Measurements from ENCODE around the gene KMT2A.

KMT2A gene

GRCh38 chr11:118488480-118489109 lies 52.3 kb downstream of the KMT2A start:
- DNase-seq (ENCODE audit: low spot score): peak; percentile 83

- no peak for DNase-seq (ENCODE audit: low spot score)
These were observed 54.7 kb downstream of the KMT2A start for GRCh38 chr11:118491041-118491440.

GRCh38 chr11:118497831-118498230 lies 61.5 kb downstream of the KMT2A start:
- no peak for DNase-seq (ENCODE audit: low spot score)

DNA sequence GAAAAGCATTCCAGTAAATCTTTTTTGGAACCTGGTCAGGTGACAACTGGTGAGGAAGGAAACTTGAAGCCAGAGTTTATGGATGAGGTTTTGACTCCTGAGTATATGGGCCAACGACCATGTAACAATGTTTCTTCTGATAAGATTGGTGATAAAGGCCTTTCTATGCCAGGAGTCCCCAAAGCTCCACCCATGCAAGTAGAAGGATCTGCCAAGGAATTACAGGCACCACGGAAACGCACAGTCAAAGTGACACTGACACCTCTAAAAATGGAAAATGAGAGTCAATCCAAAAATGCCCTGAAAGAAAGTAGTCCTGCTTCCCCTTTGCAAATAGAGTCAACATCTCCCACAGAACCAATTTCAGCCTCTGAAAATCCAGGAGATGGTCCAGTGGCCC lies 66.9 kb downstream of the KMT2A start:
- no peak for DNase-seq (ENCODE audit: low spot score)

DNA sequence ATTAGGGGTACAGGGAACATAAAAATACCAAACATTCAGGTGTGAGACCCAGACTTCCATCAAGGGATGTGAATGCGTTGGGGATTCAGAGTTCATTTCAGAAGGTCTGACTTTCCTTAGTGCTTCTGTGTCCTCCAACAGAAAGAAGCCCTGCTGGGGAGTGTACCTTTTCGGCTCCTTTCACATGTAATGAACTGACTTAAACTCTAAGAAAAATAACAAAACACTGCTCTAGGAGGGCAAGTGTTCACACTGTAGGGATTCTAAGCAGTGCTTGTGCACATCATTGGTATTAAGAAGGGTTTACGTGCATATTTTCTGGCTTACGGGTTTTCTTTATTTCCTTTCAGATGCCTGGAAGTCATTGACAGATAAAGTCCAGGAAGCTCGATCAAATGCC lies 75.3 kb downstream of the KMT2A start:
- no peak for DNase-seq (ENCODE audit: low spot score)

DNA sequence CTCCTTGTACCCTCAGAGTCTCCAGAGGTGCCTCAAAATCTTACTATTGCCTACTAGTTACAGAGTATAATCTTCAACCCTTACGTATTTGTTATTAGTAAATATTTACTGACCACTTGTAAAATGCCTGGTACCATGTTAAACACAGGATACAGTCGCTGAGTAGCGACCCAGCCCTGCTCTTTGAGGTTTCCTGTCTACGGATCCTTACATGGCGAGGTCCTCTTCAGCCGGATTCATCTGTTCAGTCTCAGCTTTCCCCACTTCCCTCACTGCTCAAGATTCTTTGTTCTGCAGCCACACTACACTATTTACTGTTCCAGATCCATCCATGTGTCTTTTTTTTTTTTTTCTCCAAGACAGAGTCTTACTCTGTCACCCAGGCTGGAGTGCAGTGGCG lies 77.8 kb downstream of the KMT2A start:
- DNase-seq (ENCODE audit: low spot score): no peak

DNA sequence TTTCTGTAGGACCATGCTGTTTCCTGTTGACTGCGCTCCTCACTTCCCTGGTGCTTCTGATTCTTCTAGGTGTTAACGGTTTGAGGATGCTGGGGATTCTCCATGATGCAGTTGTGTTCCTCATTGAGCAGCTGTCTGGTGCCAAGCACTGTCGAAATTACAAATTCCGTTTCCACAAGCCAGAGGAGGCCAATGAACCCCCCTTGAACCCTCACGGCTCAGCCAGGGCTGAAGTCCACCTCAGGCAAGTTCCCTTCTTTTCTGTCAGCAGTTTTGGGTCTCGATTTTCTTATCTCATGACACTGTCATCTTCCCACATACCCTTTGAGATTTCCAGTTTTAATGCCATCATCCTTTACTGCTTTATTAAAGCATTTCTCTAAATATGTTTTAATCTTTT lies 83.3 kb downstream of the KMT2A start:
- DNase-seq (ENCODE audit: low spot score): no peak

- no peak for DNase-seq (ENCODE audit: low spot score)
These were observed 85.6 kb downstream of the KMT2A start for GRCh38 chr11:118521892-118522311.

DNA sequence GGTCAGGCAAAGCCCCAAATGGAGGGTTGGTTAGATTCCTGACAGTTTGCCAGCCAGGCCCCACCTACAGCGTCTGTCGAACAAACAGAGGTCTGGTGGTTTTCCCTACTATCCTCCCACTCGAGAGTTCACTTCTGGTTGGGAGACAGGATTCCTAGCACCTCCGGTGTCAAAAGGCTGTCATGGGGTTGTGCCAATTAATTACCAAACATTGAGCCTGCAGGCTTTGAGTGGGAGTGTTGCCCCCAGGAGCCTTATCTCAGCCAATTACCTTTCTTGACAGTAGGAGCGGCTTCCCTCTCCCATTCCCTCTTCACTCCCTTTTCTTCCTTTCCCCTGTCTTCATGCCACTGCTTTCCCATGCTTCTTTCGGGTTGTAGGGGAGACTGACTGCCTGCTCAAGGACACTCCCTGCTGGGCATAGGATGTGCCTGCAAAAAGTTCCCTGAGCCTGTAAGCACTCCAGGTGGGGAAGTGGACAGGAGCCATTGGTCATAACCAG lies 86.3 kb downstream of the KMT2A start:
- no peak for DNase-seq (ENCODE audit: low spot score)

- no peak for DNase-seq (ENCODE audit: low spot score)
These were observed 88.1 kb downstream of the KMT2A start for GRCh38 chr11:118524356-118524755.

- no peak for DNase-seq (ENCODE audit: low spot score)
These were observed 88.6 kb downstream of the KMT2A start for GRCh38 chr11:118524757-118525470.

DNA sequence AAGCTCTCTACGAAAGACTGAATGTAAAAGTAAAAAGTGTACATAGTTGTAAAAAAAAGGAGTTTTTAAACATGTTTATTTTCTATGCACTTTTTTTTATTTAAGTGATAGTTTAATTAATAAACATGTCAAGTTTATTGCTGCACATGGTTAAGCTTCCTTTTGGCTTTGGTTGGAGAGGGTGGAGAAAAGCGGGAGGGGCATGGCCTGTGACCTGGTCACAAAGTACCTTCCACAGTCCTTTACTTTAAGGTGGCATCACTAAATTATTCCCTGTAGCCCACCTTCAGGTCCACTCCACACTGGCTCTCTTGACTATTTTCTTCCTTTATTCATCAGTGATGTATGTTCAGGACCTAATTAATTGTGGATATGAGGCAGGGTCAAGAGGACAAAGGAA lies 90.4 kb downstream of the KMT2A start:
- no peak for DNase-seq (ENCODE audit: low spot score)

- DNase-seq (ENCODE audit: low spot score): no peak
These were observed 90.8 kb downstream of the KMT2A start, which contains the start of gene TTC36 for GRCh38 chr11:118527109-118527508. TSS of gene TTC36 (plus strand) at chr11:118527474. CDS start at chr11:118527495, 21 bp downstream.

- DNase-seq (ENCODE audit: low spot score): no peak
These were observed 92.2 kb downstream of the KMT2A start for GRCh38 chr11:118528511-118528910.

DNA sequence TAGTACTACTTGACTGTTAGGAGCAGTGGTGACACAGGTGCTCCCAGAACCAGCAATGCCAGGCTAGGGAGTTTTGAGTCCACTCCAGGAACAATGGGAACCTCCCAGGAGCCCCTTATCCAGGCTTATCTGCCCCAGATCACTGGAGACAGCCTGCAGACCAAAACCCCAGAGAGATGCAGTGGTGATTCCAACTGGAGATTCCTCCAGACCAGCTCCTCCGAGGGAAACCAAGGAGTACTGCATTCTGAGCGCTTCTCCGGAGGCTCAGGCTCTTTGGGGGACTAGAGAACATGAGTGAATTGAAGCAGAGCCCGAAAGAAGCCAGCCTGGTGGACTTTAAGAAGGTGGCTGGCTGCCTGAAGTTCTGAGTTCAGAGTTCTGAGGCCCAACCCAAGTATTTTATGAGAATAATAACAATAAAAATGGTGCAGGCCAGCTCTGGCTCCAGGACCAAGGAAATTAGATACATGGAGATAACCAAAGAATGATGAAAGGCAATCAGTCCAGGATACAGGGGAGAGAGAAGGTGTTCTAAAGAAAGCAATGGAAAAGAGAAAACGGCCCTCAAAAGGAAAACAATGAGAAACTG lies 93.4 kb downstream of the KMT2A start:
- DNase-seq (ENCODE audit: low spot score): no peak

DNA sequence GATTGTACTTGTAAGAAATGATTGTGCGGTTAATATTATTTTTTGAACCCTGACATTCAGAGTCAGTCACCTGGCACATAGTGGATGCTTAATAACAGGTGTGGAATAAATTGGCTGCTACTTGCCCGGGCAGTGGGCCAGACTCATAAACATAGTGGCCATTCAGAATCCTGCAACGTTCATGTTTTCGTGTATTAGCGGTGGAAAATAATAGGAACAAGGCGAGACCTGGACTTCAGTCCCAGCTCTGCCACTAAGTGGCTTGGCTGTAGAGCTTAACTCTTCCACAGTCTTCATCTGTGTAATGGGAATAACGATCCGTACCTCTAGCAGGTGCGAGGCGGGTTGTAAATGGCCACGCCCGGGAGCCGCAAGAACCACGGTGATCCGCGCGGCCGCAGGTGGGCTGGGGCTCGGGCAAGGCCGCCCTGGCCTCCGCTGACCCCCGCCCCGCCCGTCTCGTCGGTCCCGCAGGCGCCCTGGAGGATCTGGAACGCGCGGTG lies 93.9 kb downstream of the KMT2A start:
- DNase-seq (ENCODE audit: low spot score): no peak

GRCh38 chr11:118530683-118531596 lies 94.6 kb downstream of the KMT2A start, which contains the start of gene TMEM25:
TSS of gene TMEM25 (plus strand) at chr11:118531192. CDS start at chr11:118531802, 610 bp downstream.
- no peak for DNase-seq (ENCODE audit: low spot score)

DNA sequence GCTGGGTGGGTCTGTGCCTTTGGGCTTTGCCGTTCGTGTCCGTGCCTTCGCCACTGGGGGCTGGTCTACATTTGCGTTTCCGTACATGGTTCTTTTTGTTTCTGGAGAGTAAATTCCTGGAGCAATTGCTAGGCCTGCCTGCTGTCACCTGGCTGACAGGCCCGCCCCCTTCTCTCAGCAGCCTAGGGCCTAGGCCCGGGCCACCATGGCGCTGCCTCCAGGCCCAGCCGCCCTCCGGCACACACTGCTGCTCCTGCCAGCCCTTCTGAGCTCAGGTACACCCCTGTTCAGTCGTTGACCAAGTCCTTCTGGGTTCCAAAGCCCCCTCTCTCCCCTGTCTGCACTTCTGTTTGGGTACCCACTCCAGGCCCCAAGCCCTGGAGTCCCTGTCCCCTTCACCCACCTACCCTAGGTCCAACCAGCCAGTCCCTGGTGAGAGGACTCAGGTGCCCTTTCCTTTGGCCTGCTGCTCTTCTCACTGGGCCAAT lies 95.3 kb downstream of the KMT2A start:
- DNase-seq (ENCODE audit: low spot score): no peak

- DNase-seq (ENCODE audit: low spot score): no peak
These were observed 95.8 kb downstream of the KMT2A start for GRCh38 chr11:118532091-118532490.

- DNase-seq (ENCODE audit: low spot score): no peak
These were observed 96.8 kb downstream of the KMT2A start for GRCh38 chr11:118532852-118533768.

All from hematopoietic multipotent progenitor cell treated with erythropoietin and hydrocortisone succinate and interleukin-3 and kit ligand, for 15 days (in vitro differentiated cells).